ENCODE results near the gene KCNMA1. TPM values are rescaled to one million over a fixed set of nuclear protein-coding genes. Genes with fewer than 3 reads are reported as not detected.

The KCNMA1 gene
- polyA plus RNA-seq, 1 donor from 2014 or later, result 60.8 TPM

DNA sequence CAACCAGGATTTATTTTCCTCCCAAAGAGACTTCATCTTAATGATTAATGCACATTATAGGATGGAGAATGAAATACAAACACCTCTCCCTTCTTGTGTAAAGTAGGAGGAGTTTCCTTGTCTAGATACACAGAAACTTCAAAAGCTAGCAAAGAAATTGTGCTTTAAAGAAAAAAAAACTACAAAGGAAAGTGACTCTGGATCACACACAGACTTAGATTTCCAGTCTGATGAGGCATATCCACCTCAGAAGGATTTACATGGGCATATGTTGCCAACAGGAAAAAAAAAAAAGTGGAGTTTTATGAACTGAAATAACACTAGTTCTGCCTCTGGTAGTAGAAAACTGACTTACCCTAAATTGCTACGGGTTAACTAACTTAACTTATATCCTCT lies 449.6 kb downstream of the KCNMA1 start:
- Histone ChIP-seq H3K4me3 (ENCODE audit: low read length) (no peak overlapping the region), H3K36me3 (ENCODE audit: insufficient read depth, low read length) (no peaks in the 10 kb centered on the region), H3K4me2 (ENCODE audit: low read length) (no peak overlapping the region), H3K9ac (ENCODE audit: low read length) (no peak overlapping the region), H3K9me3 (ENCODE audit: low read length) (no peaks in the 10 kb centered on the region), H3K27ac (ENCODE audit: low read length) (no peak overlapping the region), H3K79me2 (replicated peaks; ENCODE audit: insufficient read depth, low read length) (no peaks in the 10 kb centered on the region), H3F3A (ENCODE audit: insufficient read depth, low read length, poor library complexity, severe bottlenecking) (no peaks in the 10 kb centered on the region), H2AFZ (ENCODE audit: low read depth, low read length) (no peak overlapping the region), H3K27me3 (ENCODE audit: insufficient read depth, low read depth, low read length) (no peaks in the 10 kb centered on the region), H3K9me2 (ENCODE audit: insufficient read depth, low read length) (no peaks in the 10 kb centered on the region), H4K20me1 (ENCODE audit: insufficient read depth) (no peaks in the 10 kb centered on the region)
- no peak for TF ChIP-seq TAF1 (IDR thresholded peaks at IDR 0.05; ENCODE audit: low read depth)
- TF ChIP-seq POLR2AphosphoS5 (IDR thresholded peaks at IDR 0.05), result no peak
- TF ChIP-seq, protein P1, sequence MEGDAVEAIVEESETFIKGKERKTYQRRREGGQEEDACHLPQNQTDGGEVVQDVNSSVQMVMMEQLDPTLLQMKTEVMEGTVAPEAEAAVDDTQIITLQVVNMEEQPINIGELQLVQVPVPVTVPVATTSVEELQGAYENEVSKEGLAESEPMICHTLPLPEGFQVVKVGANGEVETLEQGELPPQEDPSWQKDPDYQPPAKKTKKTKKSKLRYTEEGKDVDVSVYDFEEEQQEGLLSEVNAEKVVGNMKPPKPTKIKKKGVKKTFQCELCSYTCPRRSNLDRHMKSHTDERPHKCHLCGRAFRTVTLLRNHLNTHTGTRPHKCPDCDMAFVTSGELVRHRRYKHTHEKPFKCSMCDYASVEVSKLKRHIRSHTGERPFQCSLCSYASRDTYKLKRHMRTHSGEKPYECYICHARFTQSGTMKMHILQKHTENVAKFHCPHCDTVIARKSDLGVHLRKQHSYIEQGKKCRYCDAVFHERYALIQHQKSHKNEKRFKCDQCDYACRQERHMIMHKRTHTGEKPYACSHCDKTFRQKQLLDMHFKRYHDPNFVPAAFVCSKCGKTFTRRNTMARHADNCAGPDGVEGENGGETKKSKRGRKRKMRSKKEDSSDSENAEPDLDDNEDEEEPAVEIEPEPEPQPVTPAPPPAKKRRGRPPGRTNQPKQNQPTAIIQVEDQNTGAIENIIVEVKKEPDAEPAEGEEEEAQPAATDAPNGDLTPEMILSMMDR (IDR thresholded peaks at IDR 0.05; ENCODE audit: poor library complexity, severe bottlenecking), result no peak
- TF ChIP-seq RAD21 (conservative IDR thresholded peaks at IDR 0.05), result no peak
- no peak for TF ChIP-seq SMC3 (conservative IDR thresholded peaks at IDR 0.05; ENCODE audit: poor library complexity)
- no peak for TF ChIP-seq MXI1 (conservative IDR thresholded peaks at IDR 0.05; ENCODE audit: poor library complexity, severe bottlenecking)
- no peak for TF ChIP-seq EZH2 (IDR thresholded peaks at IDR 0.05; ENCODE audit: borderline replicate concordance, insufficient read depth, low read length, poor library complexity, severe bottlenecking)
- TF ChIP-seq, protein P2, sequence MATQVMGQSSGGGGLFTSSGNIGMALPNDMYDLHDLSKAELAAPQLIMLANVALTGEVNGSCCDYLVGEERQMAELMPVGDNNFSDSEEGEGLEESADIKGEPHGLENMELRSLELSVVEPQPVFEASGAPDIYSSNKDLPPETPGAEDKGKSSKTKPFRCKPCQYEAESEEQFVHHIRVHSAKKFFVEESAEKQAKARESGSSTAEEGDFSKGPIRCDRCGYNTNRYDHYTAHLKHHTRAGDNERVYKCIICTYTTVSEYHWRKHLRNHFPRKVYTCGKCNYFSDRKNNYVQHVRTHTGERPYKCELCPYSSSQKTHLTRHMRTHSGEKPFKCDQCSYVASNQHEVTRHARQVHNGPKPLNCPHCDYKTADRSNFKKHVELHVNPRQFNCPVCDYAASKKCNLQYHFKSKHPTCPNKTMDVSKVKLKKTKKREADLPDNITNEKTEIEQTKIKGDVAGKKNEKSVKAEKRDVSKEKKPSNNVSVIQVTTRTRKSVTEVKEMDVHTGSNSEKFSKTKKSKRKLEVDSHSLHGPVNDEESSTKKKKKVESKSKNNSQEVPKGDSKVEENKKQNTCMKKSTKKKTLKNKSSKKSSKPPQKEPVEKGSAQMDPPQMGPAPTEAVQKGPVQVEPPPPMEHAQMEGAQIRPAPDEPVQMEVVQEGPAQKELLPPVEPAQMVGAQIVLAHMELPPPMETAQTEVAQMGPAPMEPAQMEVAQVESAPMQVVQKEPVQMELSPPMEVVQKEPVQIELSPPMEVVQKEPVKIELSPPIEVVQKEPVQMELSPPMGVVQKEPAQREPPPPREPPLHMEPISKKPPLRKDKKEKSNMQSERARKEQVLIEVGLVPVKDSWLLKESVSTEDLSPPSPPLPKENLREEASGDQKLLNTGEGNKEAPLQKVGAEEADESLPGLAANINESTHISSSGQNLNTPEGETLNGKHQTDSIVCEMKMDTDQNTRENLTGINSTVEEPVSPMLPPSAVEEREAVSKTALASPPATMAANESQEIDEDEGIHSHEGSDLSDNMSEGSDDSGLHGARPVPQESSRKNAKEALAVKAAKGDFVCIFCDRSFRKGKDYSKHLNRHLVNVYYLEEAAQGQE (IDR thresholded peaks at IDR 0.05; ENCODE audit: borderline replicate concordance), result no peak
- no peak for TF ChIP-seq EP300 (conservative IDR thresholded peaks at IDR 0.05; ENCODE audit: poor library complexity, severe bottlenecking)

DNA sequence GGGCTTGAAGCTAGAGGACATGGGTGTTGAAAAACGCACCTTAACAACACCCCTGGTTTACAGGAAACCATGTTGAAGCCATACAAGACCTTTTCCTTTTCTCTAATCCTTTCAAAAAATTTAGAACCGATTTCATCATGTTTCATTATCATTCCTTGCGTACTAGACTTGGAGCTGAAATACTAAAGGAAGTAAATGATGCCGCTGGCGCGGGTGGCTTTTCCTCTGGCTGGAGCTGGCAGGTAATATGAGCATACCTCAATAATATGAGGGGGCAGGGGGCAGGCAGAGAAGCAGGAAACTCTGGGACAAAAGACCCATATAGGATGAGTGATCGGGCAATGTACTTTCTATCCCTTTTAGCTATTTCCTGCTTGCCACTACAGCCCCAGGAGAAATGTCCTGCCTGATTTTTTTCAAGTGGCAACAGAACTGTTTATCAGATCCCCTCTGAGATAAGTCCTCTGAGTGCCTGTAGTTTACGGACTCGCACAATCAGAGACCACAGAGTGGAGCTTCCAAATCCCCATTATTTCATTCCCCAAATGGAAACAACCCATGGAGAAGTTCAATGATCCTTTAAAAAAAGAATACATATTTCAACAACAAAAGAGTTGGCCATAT lies 450.1 kb downstream of the KCNMA1 start:
- Histone ChIP-seq H3K4me2 (ENCODE audit: low read length) (no peak overlapping the region), H3K27ac (ENCODE audit: low read length) (no peak overlapping the region), H3K27me3 (ENCODE audit: insufficient read depth, low read depth, low read length) (no peaks in the 10 kb centered on the region), H3K9ac (ENCODE audit: low read length) (no peak overlapping the region), H3K36me3 (ENCODE audit: insufficient read depth, low read length) (no peaks in the 10 kb centered on the region), H3K9me3 (ENCODE audit: low read length) (no peaks in the 10 kb centered on the region), H2AFZ (ENCODE audit: low read depth, low read length) (no peak overlapping the region), H4K20me1 (ENCODE audit: insufficient read depth) (no peaks in the 10 kb centered on the region), H3K9me2 (ENCODE audit: insufficient read depth, low read length) (no peaks in the 10 kb centered on the region), H3K79me2 (replicated peaks; ENCODE audit: insufficient read depth, low read length) (no peaks in the 10 kb centered on the region), H3K4me3 (ENCODE audit: low read length) (no peak overlapping the region), H3F3A (ENCODE audit: insufficient read depth, low read length, poor library complexity, severe bottlenecking) (no peaks in the 10 kb centered on the region)
- TF ChIP-seq, protein P2 (IDR thresholded peaks at IDR 0.05; ENCODE audit: borderline replicate concordance), result no peak
- TF ChIP-seq, protein P1 (IDR thresholded peaks at IDR 0.05; ENCODE audit: poor library complexity, severe bottlenecking), result no peak
- TF ChIP-seq MXI1 (conservative IDR thresholded peaks at IDR 0.05; ENCODE audit: poor library complexity, severe bottlenecking), result no peak
- TF ChIP-seq TAF1 (IDR thresholded peaks at IDR 0.05; ENCODE audit: low read depth), result no peak
- TF ChIP-seq EP300 (conservative IDR thresholded peaks at IDR 0.05; ENCODE audit: poor library complexity, severe bottlenecking), result no peak
- no peak for TF ChIP-seq EZH2 (IDR thresholded peaks at IDR 0.05; ENCODE audit: borderline replicate concordance, insufficient read depth, low read length, poor library complexity, severe bottlenecking)
- no peak for TF ChIP-seq POLR2AphosphoS5 (IDR thresholded peaks at IDR 0.05)
- no peak for TF ChIP-seq SMC3 (conservative IDR thresholded peaks at IDR 0.05; ENCODE audit: poor library complexity)
- no peak for TF ChIP-seq RAD21 (conservative IDR thresholded peaks at IDR 0.05)

All from neural cell (in vitro differentiated cells).